Loucy (cell line): ENCODE results near the gene TBP.
"Not testable (repeated sequence)": the region's sequence is repeated elsewhere in the genome, so short reads cannot be mapped to it uniquely, and the experiment has no call there.

Experiments
- EZH2phosphoT487 ChIP-seq: fragments of 200-600 bp; IDR thresholded peaks from 2 replicates; pipeline ENCODE4 v1.6.1; 2018; ENCODE audit warnings: antibody characterized with exemption, mild to moderate bottlenecking, moderate library complexity, borderline replicate concordance
- TF ChIP-seq, protein P1 (sequence below): fragments of 200-600 bp; sonication (generic); conservative IDR thresholded peaks from 2 replicates; pipeline ENCODE4 v1.5.1; 2014; ENCODE audit warnings: mild to moderate bottlenecking, antibody characterized with exemption, low read length

DNA sequence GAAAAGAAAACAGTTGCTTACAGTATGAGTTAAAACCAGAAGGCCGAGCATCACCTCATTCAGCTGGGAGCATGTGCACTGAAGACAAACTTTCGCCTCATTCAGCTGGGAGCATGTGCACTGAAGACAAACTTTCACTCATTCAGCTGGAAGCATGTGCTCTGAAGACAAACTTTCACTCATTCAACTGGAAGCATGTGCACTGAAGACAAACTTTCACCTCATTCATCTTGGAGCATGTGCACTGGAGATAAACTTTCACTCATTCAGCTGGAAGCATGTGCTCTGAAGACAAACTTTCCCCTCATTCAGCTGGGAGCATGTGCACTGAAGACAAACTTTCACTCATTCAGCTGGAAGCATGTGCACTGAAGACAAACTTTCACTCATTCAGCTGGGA is 46.4 kb upstream of the TBP start:
- TF ChIP-seq, protein P1, sequence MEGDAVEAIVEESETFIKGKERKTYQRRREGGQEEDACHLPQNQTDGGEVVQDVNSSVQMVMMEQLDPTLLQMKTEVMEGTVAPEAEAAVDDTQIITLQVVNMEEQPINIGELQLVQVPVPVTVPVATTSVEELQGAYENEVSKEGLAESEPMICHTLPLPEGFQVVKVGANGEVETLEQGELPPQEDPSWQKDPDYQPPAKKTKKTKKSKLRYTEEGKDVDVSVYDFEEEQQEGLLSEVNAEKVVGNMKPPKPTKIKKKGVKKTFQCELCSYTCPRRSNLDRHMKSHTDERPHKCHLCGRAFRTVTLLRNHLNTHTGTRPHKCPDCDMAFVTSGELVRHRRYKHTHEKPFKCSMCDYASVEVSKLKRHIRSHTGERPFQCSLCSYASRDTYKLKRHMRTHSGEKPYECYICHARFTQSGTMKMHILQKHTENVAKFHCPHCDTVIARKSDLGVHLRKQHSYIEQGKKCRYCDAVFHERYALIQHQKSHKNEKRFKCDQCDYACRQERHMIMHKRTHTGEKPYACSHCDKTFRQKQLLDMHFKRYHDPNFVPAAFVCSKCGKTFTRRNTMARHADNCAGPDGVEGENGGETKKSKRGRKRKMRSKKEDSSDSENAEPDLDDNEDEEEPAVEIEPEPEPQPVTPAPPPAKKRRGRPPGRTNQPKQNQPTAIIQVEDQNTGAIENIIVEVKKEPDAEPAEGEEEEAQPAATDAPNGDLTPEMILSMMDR, result not testable (repeated sequence)
- not testable (repeated sequence) for TF ChIP-seq EZH2phosphoT487
